Measurements from ENCODE around the gene RSAD1. TPM values are rescaled to one million over a fixed set of nuclear protein-coding genes. Genes with fewer than 3 reads are reported as not detected.

Gene RSAD1
- total RNA-seq, 1 experiment from 2014 or later = 93.9 TPM

DNA sequence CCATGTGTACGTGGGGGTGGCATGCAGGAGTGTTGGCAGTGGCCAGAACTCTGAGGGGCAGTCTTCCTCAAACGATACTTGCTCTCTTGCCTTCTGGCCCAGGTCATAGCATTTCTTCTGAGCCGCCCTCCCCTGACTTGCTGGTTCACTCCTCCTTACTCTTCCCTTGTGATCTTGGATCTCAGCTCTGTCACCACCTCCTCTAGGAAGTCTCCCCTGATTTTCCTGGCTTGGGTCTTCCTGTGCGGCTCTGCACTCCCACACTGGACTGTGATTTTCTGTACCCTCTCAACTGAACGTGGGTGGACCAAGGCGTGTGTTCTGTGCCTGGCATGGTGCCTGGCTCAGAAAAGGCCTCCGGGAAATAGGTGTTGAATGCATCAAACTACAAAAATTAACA lies 56.7 kb downstream of the RSAD1 start:
- no peaks in the 10 kb centered on the region for H3K9me3 Mint-ChIP-seq (ENCODE audit: unreplicated experiment)
- CTCF ChIA-PET = interaction anchor here (0.6 kb wide), 1 partner anchor 294 kb away, joined by 3 read pairs; no protein-coding TSS in a partner anchor
- no peak overlapping the region for H3K4me3 ChIP-seq (ENCODE audit: low read depth, low read length)
- H3K4me3 Mint-ChIP-seq (ENCODE audit: unreplicated experiment) = peak overlapping the region; percentile 12
- TF ChIP-seq, protein P1, sequence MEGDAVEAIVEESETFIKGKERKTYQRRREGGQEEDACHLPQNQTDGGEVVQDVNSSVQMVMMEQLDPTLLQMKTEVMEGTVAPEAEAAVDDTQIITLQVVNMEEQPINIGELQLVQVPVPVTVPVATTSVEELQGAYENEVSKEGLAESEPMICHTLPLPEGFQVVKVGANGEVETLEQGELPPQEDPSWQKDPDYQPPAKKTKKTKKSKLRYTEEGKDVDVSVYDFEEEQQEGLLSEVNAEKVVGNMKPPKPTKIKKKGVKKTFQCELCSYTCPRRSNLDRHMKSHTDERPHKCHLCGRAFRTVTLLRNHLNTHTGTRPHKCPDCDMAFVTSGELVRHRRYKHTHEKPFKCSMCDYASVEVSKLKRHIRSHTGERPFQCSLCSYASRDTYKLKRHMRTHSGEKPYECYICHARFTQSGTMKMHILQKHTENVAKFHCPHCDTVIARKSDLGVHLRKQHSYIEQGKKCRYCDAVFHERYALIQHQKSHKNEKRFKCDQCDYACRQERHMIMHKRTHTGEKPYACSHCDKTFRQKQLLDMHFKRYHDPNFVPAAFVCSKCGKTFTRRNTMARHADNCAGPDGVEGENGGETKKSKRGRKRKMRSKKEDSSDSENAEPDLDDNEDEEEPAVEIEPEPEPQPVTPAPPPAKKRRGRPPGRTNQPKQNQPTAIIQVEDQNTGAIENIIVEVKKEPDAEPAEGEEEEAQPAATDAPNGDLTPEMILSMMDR (IDR thresholded peaks at IDR 0.05; ENCODE audit: insufficient read depth in 1 of 2, low read depth in 1 of 2, low read length in 1 of 2, severe bottlenecking in 1 of 2, unreplicated experiment in 1 of 2) = no peak
- H3K27me3 ChIP-seq (replicated peaks; ENCODE audit: control insufficient read depth, insufficient read depth, low read length) = no peaks in the 10 kb centered on the region
- no peaks in the 10 kb centered on the region for H3K27me3 Mint-ChIP-seq (ENCODE audit: insufficient read depth, unreplicated experiment)
- intact Hi-C loops (cut with micrococcal nuclease; ENCODE audit: unreplicated experiment) = no loop called here
- H3K27ac Mint-ChIP-seq (ENCODE audit: unreplicated experiment) = no peak overlapping the region
- peaks cover 55% of the 10 kb centered on the region for H3K4me1 Mint-ChIP-seq (ENCODE audit: low read depth, unreplicated experiment)
- DNase-seq = no peak
- H3K36me3 Mint-ChIP-seq (ENCODE audit: insufficient read depth, unreplicated experiment) = peaks cover 47% of the 10 kb centered on the region
- no peaks in the 10 kb centered on the region for H3K9me3 ChIP-seq
- peaks cover 57% of the 10 kb centered on the region for H3K4me1 ChIP-seq
- POLR2A ChIA-PET = no interaction called here
- H3K36me3 ChIP-seq (ENCODE audit: control insufficient read depth, insufficient read depth, low read length) = no peaks in the 10 kb centered on the region
- no TSS peak for BruUV-seq (replicated peaks)

Other genes with a start within 250 kb of the RSAD1 start
- 14.6 and 14.8 TPM in 2 replicates for gene TMEM92, start 204.4 kb upstream of the RSAD1 start, total RNA-seq (2022)
- 72.9 and 75.8 TPM in 2 replicates for gene XYLT2, start 132.7 kb upstream of the RSAD1 start, total RNA-seq (2022)
- gene MRPL27, start 105.7 kb upstream of the RSAD1 start, total RNA-seq (2022) = 196 and 203 TPM in 2 replicates
- 43.5 and 48.5 TPM in 2 replicates for gene EME1, start 105.6 kb upstream of the RSAD1 start, total RNA-seq (2022)
- gene LRRC59, start 81.3 kb upstream of the RSAD1 start, total RNA-seq (2022) = 324 and 336 TPM in 2 replicates
- gene ACSF2, start 52.6 kb upstream of the RSAD1 start, total RNA-seq (2022) = 135 and 161 TPM in 2 replicates
- not detected in 2 replicates for gene CHAD, start 10.0 kb upstream of the RSAD1 start, total RNA-seq (2022)
- 1.3 and 2.7 TPM in 2 replicates for gene MYCBPAP, start 29.6 kb downstream of the RSAD1 start, total RNA-seq (2022)
- 49.4 and 53.2 TPM in 2 replicates for gene EPN3, start 53.9 kb downstream of the RSAD1 start, total RNA-seq (2022)
- gene SPATA20, start 68.3 kb downstream of the RSAD1 start, total RNA-seq (2022) = 149 and 176 TPM in 2 replicates
- 1.4 and 1.6 TPM in 2 replicates for gene CACNA1G, start 81.9 kb downstream of the RSAD1 start, total RNA-seq (2022)
- 39.3 and 45.6 TPM in 2 replicates for gene ABCC3, start 156.0 kb downstream of the RSAD1 start, total RNA-seq (2022)
- 113 and 114 TPM in 2 replicates for gene ANKRD40, start 229.1 kb downstream of the RSAD1 start, total RNA-seq (2022)
- gene LUC7L3, start 240.7 kb downstream of the RSAD1 start, total RNA-seq (2022) = 284 and 287 TPM in 2 replicates

Measured in Caco-2 (cell line).